ENCODE data around the gene CAMK4. TPM values are rescaled to one million over a fixed set of nuclear protein-coding genes. Genes with fewer than 3 reads are reported as not detected.

Gene CAMK4
- total RNA-seq, 4 donors from 2014 or later, result 0.42 to 5.3 (median 3.5) TPM

GRCh38 chr5:111415053-111415452, 190.9 kb downstream of the CAMK4 start:
- DNase-seq (ENCODE audit: extremely low spot score), result no peak
- intact Hi-C loops (cut with DNase I), result no loop called here
- 97% methylated on average over 3 of the region's 3 CpGs for WGBS
- Histone ChIP-seq H3K27me3 (no peaks in the 10 kb centered on the region), H3K9me3 (no peaks in the 10 kb centered on the region), H3K36me3 (no peaks in the 10 kb centered on the region), H3K4me3 (no peak overlapping the region), H3K4me1 (no peaks in the 10 kb centered on the region), H3K27ac (replicated peaks in 1 of 4) (no peak overlapping the region)
- no peak for TF ChIP-seq POLR2AphosphoS5 (IDR thresholded peaks at IDR 0.05)
- no peak for TF ChIP-seq EP300 (IDR thresholded peaks at IDR 0.05)
- TF ChIP-seq CTCF (IDR thresholded peaks at IDR 0.05), result no peak
- no peak for TF ChIP-seq POLR2A (IDR thresholded peaks at IDR 0.05; ENCODE audit: low read depth)

- TF ChIP-seq EP300 (IDR thresholded peaks at IDR 0.05) (no peak), POLR2AphosphoS5 (IDR thresholded peaks at IDR 0.05) (no peak), CTCF (IDR thresholded peaks at IDR 0.05) (no peak), POLR2A (IDR thresholded peaks at IDR 0.05; ENCODE audit: low read depth) (no peak)
- H3K27ac ChIP-seq (replicated peaks in 1 of 4), result no peak overlapping the region
- no peak for DNase-seq (ENCODE audit: extremely low spot score)
- intact Hi-C loops (cut with DNase I), result no loop called here
- 58% methylated on average over 2 of the region's 2 CpGs for WGBS
- H3K9me3 ChIP-seq, result no peaks in the 10 kb centered on the region
- H3K4me3 ChIP-seq, result no peak overlapping the region
- H3K4me1 ChIP-seq, result no peaks in the 10 kb centered on the region
- no peaks in the 10 kb centered on the region for H3K36me3 ChIP-seq
- no peaks in the 10 kb centered on the region for H3K27me3 ChIP-seq
These were observed 198.1 kb downstream of the CAMK4 start for GRCh38 chr5:111422245-111422644.

GRCh38 chr5:111422747-111423720, 198.8 kb downstream of the CAMK4 start:
- WGBS, result 75% methylated on average over 4 of the region's 4 CpGs
- Histone ChIP-seq H3K27ac (replicated peaks in 1 of 4) (no peak overlapping the region), H3K36me3 (no peaks in the 10 kb centered on the region), H3K9me3 (no peaks in the 10 kb centered on the region), H3K4me1 (no peaks in the 10 kb centered on the region), H3K4me3 (no peak overlapping the region), H3K27me3 (no peaks in the 10 kb centered on the region)
- intact Hi-C loops (cut with DNase I), result no loop called here
- TF ChIP-seq POLR2AphosphoS5 (IDR thresholded peaks at IDR 0.05), result no peak
- no peak for DNase-seq (ENCODE audit: extremely low spot score)

GRCh38 chr5:111425205-111425604, 201.0 kb downstream of the CAMK4 start:
- no peaks in the 10 kb centered on the region for H3K36me3 ChIP-seq
- no peak for TF ChIP-seq EP300 (IDR thresholded peaks at IDR 0.05)
- no peak for TF ChIP-seq CTCF (IDR thresholded peaks at IDR 0.05)
- TF ChIP-seq POLR2AphosphoS5 (IDR thresholded peaks at IDR 0.05), result no peak
- no peak for TF ChIP-seq POLR2A (IDR thresholded peaks at IDR 0.05; ENCODE audit: low read depth)

GRCh38 chr5:111427762-111428161, 203.6 kb downstream of the CAMK4 start:
- TF ChIP-seq CTCF (IDR thresholded peaks at IDR 0.05), result no peak
- TF ChIP-seq POLR2AphosphoS5 (IDR thresholded peaks at IDR 0.05), result no peak
- no peak for TF ChIP-seq POLR2A (IDR thresholded peaks at IDR 0.05; ENCODE audit: low read depth)
- TF ChIP-seq EP300 (IDR thresholded peaks at IDR 0.05), result no peak
- intact Hi-C loops (cut with DNase I), result no loop called here
- no peak for DNase-seq (ENCODE audit: extremely low spot score)
- Histone ChIP-seq H3K27me3 (no peaks in the 10 kb centered on the region), H3K4me3 (no peak overlapping the region), H3K9me3 (no peaks in the 10 kb centered on the region), H3K36me3 (no peaks in the 10 kb centered on the region), H3K27ac (replicated peaks in 1 of 4) (no peak overlapping the region), H3K4me1 (no peaks in the 10 kb centered on the region)
- WGBS, result 88% methylated on average over 5 of the region's 5 CpGs

More at GRCh38 chr5:111425205-111425604, 201.0 kb downstream of the CAMK4 start:
- WGBS, result 80% methylated on average over 1 of the region's 1 CpG
- H3K9me3 ChIP-seq, result no peaks in the 10 kb centered on the region
- no peak overlapping the region for H3K27ac ChIP-seq (replicated peaks in 1 of 4)
- H3K4me3 ChIP-seq, result no peak overlapping the region
- no peaks in the 10 kb centered on the region for H3K27me3 ChIP-seq
- intact Hi-C loops (cut with DNase I), result no loop called here
- DNase-seq (ENCODE audit: extremely low spot score), result no peak
- no peaks in the 10 kb centered on the region for H3K4me1 ChIP-seq
